T-helper 9 cell (primary cell): ENCODE measurements around the gene NELFE.
"Not testable (repeated sequence)": the region's sequence is repeated elsewhere in the genome, so short reads cannot be mapped to it uniquely, and the experiment has no call there.

Experiments
- DNase-seq: peaks from one replicate; pipeline ENCODE4 v3.0.0-alpha.2; 2020
- total RNA-seq, 2 donors: gene quantifications; one replicate each; lab custom pipeline; 2026; lab: John Stamatoyannopoulos, UW

NELFE gene, protein sequence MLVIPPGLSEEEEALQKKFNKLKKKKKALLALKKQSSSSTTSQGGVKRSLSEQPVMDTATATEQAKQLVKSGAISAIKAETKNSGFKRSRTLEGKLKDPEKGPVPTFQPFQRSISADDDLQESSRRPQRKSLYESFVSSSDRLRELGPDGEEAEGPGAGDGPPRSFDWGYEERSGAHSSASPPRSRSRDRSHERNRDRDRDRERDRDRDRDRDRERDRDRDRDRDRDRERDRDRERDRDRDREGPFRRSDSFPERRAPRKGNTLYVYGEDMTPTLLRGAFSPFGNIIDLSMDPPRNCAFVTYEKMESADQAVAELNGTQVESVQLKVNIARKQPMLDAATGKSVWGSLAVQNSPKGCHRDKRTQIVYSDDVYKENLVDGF
- total RNA-seq = 56.7 to 67.4 reads per million in 2 donors

DNA sequence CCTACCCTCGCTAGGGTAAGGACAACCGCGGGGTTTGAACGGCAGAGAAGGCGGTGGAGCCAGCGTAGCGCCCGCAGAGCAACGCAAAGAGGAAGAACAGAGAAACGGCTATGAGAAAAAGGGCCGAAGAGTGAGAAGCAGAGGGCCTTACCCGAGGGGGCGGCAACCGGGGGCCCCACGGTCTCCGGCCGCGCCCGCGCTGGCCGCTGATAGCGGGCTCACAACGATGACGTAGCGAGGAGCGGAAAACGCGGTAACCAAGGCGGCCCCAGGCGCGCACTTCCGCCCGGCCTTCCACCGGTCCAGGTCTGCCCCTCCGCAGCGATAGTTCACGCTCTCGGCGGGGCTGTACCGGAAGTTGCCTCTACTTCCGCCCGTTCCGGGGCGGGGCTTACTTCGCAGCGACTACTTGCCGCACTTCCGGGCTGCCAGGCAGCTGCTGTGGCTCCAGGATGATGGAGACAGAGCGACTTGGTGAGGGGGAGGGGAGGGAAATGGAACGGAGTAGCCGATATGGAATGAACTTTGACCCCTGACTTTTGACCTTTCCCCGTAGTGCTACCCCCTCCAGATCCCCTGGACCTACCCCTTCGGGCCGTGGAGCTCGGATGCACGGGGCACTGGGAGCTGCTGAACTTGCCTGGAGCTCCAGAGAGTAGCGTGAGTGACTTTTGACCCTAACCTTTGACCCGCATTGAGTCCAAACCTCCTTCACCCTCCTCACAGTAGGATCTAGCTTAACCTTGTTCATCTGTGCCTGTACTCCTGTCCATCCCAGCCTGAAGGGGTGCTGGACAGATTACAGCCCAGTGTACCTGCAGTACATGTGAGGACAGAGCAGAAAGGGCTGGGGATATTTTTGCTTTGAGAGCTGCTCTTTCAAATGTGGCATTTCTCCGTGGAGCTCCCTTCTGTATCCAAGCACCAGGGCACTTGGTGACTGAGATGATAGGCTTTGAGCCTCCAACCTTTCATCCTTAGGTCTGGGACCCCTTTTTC is at the start of gene NELFE, which contains the start of gene SKIC2:
TSS of gene NELFE (minus strand) at position 231 of the 999 bp plus-strand sequence. CDS start 525 bp downstream, outside the sequence.
TSS of gene SKIC2 (plus strand) at position 435 of the 999 bp plus-strand sequence. CDS start at position 453, 18 bp downstream.
- DNase-seq = peak; percentile 96

DNA sequence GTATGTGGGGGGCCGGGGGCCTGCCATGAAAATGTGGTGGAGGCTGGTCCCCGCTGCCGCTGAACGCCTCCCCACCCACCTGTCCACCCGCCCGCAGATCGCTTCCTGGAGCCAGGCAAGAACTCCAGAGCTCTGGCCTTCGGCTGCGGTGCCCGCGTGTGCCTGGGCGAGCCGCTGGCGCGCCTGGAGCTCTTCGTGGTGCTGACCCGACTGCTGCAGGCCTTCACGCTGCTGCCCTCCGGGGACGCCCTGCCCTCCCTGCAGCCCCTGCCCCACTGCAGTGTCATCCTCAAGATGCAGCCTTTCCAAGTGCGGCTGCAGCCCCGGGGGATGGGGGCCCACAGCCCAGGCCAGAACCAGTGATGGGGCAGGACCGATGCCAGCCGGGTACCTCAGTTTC is 49.3 kb upstream of the NELFE start:
- DNase-seq = not testable (repeated sequence)

DNA sequence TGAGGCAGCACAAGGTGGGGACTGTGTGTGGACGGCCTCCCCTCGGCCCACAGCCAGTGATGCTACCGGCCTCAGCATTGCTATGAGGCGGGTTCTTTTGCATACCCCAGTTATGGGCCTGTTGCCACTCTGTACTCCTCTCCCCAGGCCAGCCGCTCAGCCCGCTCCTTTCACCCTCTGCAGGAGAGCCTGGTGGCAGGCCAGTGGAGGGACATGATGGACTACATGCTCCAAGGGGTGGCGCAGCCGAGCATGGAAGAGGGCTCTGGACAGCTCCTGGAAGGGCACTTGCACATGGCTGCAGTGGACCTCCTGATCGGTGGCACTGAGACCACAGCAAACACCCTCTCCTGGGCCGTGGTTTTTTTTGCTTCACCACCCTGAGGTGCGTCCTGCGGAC is 48.3 kb upstream of the NELFE start:
- DNase-seq = not testable (repeated sequence)

DNA sequence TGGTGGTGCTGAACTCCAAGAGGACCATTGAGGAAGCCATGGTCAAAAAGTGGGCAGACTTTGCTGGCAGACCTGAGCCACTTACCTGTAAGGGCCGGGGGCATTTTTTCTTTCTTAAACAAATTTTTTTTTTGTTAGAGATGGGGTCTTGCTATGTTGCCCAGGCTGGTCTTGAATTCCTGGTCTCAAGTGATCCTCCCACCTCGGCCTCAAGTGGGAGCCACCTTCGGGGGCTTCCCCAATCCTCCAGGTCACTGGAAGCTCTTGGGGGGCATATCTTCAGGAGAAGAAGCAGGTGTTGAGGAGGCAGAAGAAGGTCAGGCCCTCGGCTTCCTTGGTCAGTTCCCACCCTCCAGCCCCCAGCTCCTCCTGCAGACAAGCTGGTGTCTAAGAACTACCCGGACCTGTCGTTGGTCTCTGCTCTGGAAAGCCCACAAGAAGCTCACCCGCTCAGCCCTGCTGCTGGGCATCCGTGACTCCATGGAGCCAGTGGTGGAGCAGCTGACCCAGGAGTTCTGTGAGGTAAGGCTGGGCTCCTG is 47.3 kb upstream of the NELFE start:
- DNase-seq = not testable (repeated sequence)

DNA sequence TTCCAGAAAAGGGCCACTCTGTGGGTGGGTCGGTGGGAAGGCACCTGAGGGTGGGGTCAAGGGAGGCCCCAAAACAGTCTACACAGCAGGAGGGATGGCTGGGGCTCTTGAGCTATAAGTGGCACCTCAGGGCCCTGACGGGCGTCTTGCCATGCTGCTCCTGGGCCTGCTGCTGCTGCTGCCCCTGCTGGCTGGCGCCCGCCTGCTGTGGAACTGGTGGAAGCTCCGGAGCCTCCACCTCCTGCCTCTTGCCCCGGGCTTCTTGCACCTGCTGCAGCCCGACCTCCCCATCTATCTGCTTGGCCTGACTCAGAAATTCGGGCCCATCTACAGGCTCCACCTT is 46.7 kb upstream of the NELFE start:
- DNase-seq = not testable (repeated sequence)

DNA sequence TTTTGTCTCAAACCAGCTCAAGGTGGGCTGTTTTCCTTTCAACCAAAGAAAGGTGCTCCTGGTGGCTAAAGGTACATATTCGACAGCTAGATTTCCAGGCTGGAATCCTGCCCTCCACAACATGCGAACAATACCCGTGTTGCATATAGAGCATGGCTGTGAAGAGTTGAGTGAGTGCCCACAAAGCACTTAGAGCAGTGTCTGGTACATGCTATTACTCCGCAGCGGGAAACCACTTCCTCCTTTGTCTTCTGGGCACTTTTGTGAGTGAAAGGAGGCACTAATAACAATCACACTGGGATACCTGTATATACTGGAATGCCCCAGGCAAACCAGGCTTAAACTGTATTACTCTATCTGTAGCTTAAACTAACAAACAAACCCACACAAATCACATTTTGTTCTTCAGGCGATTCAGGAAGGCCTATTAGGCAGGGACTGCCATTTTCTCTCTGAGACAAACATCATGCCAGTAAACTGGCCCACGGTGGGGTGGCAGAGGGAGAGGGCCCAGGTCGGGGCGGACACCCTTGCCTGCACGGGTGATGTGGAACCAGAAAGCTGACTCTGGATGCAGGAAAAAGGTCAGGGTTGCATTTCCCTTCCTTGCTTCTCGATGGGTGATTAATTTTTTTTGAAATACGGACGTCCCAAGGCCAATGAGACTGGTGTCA is 46.2 kb upstream of the NELFE start:
- not testable (repeated sequence) for DNase-seq

DNA sequence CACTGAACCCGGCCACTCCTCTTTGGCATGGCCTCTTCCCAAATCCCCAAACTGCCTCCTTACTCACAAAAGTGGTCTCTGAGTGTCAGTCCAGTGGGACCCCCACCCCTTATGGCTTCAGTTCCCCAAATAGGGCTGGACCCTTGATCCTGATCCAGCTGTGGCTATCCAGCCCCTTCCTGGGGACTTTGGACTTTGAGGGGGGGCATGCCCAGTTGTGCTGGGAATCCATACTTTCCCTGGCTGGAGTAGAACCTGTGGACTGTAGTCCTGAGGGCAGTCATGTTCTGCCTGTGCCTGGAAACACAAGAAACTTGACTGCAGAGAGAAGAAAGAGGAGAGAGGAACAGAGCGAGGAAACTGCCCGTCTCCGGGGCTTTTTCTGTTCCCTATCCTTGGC is 45.6 kb upstream of the NELFE start:
- DNase-seq = not testable (repeated sequence)

DNA sequence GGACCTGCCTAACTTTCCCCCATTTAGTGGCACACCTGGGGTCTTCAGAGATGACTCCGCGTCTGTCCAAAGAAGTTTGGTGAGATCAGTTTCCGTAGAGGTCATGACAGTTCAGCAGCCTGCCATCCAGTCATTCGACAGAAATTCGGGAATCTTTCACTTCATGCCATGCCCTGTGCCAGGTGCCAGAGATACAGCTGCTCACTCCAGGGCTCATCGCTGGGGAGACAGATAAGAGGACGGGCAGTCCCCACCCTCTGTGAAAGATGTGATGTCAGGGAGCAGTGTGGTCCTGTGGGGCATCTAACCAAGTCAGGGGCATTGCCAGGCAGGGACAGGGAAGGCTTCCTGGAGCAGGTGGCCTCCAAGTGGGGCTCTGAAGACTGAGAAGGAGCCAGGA is 44.5 kb upstream of the NELFE start:
- DNase-seq = not testable (repeated sequence)

DNA sequence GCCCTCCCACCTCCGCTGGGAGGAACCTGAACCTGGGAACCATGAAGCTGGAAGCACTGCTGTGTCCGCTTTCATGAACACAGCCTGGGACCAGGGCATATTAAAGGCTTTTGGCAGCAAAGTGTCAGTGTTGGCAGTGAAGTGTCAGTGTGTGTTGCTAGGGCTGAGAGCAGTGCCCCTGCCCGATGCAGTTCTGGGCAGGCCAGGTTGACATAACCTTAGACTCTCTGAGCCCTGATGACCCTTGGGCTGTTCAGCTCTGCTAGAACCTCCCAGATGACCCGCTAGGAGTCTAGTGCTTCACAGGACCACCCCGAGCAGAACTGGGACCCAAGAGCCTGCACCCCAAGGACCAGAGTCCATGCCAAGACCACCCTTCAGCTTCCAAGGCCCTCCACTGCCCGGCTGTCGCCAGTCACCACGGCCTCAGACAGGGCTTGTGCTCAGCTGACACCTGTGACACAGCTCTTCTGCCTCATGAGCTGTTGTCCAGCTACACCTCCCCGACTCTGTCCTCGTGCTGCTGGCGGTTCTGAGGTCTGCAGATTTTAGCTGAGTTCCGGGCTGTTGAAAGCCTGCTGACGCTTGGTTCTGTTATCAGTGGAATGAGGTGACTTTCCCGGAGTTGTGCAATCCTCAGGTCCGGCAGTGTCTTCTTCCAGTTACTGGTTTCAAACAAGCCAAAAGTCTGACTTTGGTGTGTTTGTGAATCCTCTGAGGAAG is 43.9 kb upstream of the NELFE start:
- not testable (repeated sequence) for DNase-seq

DNA sequence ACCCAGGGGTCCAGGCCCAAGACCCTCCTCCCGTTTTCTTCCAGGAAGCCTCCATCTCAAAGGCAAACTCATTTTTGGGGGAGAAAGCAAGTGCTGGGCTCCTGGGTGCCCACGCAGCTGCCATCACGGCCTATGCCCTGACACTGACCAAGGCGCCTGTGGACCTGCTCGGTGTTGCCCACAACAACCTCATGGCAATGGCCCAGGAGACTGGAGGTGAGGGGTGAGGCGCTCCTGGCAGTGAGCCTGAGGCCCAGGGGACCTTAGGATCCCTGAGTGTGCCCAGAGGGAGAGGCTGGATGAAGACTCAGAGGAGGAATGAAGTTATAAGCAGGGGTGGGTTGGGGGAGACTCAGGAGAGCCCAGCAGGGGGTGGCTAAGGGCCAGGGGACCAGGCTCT is 37.6 kb upstream of the NELFE start:
- not testable (repeated sequence) for DNase-seq

DNA sequence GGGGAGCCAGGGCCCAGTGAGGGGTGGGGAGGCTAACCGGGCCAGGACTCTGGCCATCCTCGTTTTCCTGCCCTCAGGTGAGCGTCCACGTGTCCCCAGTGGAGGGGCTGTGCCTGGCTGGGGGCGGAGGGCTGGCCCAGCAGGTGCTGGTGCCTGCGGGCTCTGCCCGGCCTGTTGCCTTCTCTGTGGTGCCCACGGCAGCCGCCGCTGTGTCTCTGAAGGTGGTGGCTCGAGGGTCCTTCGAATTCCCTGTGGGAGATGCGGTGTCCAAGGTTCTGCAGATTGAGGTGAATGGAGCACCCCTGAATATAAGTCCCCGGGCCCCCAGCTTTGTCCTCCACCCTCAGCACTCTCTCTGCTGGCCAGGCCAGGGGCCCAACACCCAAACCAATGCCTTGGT is 35.6 kb upstream of the NELFE start:
- not testable (repeated sequence) for DNase-seq

DNA sequence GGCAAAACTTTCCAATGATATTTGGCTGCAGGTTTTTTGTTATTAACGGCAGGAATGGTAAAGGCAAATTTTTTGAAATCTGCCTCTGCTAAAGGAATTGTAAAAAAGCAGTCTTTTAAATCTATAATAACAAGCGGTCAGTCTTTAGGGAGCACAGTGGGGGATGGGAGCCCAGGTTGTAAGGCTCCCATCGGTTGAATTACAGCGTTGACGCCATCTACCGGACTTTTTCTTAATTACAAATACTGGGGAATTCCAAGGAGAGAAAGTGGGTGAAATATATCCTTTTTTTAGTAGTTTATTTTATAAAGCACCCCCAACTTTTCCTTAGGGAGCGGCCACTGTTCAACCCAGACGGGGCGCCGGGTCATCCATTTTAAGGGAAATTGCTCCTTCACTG is 30.6 kb upstream of the NELFE start:
- DNase-seq = not testable (repeated sequence)

DNA sequence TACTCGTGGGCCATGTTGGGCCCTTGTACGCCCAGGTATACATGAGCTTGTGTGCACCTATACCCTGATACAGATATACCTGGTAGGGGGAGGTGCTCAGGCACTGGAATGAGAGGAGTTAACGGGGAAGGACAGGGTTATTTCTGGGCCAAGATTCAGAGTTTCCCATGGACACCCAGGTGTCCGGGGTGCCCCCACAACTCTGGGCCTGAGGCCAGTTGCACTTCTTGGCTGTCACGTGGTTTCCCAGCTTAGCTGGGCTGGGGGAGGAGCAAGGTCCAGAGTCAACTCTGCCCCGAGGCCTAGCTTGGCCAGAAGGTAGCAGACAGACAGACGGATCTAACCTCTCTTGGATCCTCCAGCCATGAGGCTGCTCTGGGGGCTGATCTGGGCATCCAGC is 23.0 kb upstream of the NELFE start, which contains the start of gene C4A:
TSS of gene C4A (plus strand) at position 314 of the 400 bp plus-strand sequence. CDS start at position 365, 51 bp downstream.
- DNase-seq = not testable (repeated sequence)

DNA sequence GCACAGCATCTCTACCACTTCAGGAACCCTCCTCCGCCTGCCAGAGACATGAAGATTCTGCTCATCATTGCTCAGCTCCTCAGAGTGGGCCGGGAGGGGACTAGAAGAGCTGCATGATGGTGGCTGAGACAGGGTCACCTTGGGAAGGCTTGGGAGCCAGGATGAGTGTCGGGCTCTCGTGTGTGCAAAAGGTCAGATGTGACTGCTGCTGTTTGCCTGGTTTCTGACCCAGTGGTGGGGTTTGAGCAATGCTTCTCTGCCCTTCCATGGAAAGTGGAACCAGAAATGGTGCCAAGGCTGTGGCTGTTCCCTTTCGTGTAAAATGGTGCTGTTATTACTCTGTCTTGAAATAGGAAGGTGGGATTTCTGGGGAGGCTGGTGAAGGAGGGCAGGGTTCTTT is 22.2 kb upstream of the NELFE start:
- not testable (repeated sequence) for DNase-seq

DNA sequence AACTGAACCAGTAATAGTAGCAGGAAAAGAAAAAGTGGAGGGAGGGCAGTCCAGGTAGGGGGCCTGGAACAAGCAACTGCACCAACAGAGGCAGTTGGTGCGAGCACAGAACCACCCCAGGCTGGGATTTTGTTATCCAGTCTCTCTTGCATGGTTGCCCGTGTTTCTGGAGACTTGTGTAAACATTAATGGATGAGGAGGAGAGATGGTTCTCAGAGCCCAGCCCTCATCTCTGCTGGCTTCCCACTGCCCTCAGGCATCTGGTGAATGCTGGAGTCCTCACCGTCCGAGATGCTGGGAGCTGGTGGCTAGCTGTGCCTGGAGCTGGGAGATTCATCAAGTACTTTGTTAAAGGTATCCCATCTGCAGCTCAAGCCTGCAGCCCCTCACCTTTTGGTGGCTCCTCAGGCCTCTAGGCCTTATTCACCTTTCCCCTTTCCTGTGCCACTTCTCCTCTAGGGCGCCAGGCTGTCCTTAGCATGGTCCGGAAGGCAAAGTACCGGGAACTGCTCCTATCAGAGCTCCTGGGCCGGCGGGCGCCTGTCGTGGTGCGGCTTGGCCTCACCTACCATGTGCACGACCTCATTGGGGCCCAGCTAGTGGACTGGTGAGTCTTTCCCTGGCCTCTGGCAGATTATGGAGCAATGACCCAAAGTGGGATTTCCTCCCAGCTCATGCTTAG is 21.6 kb upstream of the NELFE start:
- DNase-seq = not testable (repeated sequence)

DNA sequence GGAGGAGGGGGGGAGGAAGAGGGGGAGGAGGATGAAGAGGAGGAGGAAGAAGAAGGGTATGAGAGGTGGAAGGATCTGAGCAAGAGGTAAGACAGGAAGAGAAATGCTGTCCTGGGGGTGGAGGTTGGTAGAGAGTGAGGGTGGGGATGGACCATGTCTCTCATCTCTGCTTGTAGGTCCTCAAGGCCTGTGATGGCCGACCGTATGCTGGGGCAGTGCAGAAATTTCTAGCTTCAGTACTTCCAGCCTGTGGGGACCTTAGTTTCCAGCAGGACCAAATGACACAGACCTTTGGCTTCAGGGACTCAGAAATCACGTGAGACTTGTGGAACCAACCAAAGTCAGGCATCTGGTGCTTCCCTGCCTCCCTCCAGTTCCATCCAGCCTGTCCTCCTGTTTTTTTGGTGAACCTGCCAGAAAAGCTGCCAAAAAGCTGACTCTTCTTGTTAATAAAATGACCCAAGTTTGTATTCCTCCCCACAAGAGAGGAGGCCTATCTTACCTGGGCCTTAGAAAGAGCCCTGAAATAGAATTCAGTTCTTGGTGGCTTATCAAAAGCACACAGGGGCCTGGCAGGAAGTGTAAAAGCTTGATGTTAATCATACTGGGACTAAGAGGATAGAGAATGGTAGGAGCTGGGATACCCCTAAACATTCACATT is 20.6 kb upstream of the NELFE start:
- no peak for DNase-seq

DNA sequence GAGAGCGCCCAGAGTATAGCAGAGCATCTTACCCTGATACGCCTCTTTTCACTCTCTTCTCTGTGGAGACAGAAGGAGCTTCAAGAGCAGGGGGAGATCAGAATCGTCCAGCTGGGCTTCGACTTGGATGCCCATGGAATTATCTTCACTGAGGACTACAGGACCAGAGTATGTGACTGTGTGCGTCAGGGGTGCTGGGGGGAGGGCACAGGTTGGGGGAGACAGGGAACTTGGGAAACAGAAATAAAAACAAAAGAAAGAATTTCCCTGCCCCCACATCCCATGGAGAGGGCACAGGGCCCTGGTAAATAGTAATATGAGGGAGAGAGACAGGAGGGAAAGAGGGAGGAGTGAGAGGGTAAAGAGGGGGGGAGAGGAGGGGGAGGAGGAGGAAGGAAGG is 20.1 kb upstream of the NELFE start:
- no peak for DNase-seq

DNA sequence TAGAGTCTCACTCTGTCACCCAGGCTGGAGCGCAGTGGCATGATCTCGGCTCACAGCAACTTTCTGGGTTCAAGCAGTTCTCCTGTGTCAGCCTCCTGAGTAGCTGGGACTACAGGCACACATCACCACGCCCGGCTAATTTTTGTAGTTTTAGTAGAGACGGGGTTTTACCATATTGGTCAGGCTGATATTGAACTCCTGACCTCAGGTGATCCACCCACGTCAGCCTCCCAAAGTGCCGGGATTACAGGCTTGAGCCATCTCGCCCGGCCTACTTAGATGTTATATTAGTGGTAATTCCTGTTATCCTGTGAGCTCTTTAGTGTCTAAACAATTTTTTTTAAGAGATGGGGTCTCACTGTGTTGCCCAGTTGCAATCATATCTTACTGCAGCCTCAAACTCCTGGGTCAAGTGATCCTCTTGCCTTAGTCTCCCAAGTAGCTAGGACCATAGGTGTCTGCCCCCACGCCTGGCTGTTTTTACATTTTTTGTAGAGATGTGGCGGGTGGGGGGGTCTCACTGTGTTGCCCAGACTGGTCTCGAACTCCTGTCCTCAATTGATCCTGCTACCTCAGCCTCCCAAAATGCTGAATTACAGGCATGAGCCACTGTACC is 19.2 kb upstream of the NELFE start:
- no peak for DNase-seq

DNA sequence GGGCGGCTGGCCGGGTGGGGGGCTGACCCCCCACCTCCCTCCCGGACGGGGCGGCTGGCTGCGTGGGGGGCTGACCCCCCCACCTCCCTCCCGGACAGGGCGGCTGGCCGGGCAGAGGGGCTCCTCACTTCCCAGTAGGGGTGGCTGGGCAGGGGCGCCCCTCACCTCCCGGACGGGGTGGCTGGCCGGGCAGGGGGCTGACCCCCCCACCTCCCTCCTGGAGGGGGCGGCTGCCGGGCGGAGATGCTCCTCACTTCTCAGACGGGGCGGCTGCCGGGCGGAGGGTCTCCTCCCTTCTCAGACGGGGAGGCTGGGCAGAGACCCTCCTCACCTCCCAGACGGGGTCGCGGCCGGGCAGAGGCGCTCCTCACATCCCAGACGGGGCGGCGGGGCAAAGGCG is 17.3 kb upstream of the NELFE start:
- not testable (repeated sequence) for DNase-seq
